Heart left ventricle (tissue), 16 donors: ENCODE data around the gene VKORC1. TPM values are rescaled to one million over a fixed set of nuclear protein-coding genes. Genes with fewer than 3 reads are reported as not detected.

Source experiments
- ATAC-seq, 4 donors: fragments of 200-7000 bp; cut with Tn5 transposase; one replicate each; pipeline ENCODE4 v1.9.1; 2020 to 2022; ENCODE audit warnings: moderate library complexity in 4 of 4, mild to moderate bottlenecking in 3 of 4, moderate number of reproducible peaks in 1 of 4
- DNase-seq, 5 donors: peaks; one replicate each; pipeline ENCODE4 v3.0.0-alpha.2; 2020
- H3K27ac ChIP-seq, 12 donors: fragments of 200-600 bp; sonication (generic) in 4 of 12; one replicate each; pipeline versions ENCODE4 v1.5.0 to v1.8.0; 2016 to 2022; ENCODE audit warnings: mild to moderate bottlenecking in 2 of 12
- H3K27me3 ChIP-seq, 9 donors: fragments of 200-600 bp; sonication (generic) in 2 of 9; one replicate each; pipeline versions ENCODE4 v1.5.1 to v1.8.0; 2016 to 2022; ENCODE audit warnings: mild to moderate bottlenecking in 3 of 9
- H3K36me3 ChIP-seq, 9 donors: fragments of 200-600 bp; sonication (generic) in 2 of 9; one replicate each; pipeline versions ENCODE4 v1.5.0 to v1.8.0; 2018 to 2022; ENCODE audit warnings: mild to moderate bottlenecking in 2 of 9
- H3K4me1 ChIP-seq, 12 donors: fragments of 200-600 bp; sonication (generic) in 4 of 12; one replicate each; pipeline versions ENCODE4 v1.5.0 to v1.8.0; 2016 to 2022; ENCODE audit warnings: mild to moderate bottlenecking in 3 of 12
- H3K4me3 ChIP-seq, 12 donors: fragments of 200-600 bp; sonication (generic) in 4 of 12; one replicate each; pipeline versions ENCODE4 v1.5.0 to v1.8.0; 2017 to 2022; ENCODE audit warnings: mild to moderate bottlenecking in 9 of 12, moderate library complexity in 4 of 12
- H3K9me3 ChIP-seq, 12 donors: fragments of 200-600 bp; sonication (generic) in 4 of 12; one replicate each; pipeline versions ENCODE4 v1.5.0 to v1.8.0; 2016 to 2022; ENCODE audit warnings: mild to moderate bottlenecking in 1 of 12
- CTCF ChIP-seq, 12 donors: fragments of 200-600 bp; sonication (generic) in 4 of 12; IDR thresholded peaks; one replicate each; pipeline versions ENCODE4 v1.5.0 to v1.8.0; 2018 to 2022; ENCODE audit warnings: antibody characterized with exemption in 12 of 12, mild to moderate bottlenecking in 5 of 12
- POLR2A ChIP-seq, 2 donors: fragments of 450-650 bp; IDR thresholded peaks; one replicate each; pipeline ENCODE4 v1.6.1; 2017; ENCODE audit warnings: antibody characterized with exemption in 2 of 2, mild to moderate bottlenecking in 2 of 2, moderate library complexity in 2 of 2
- WGBS, 4 donors: extraction: QIAGEN DNeasy Blood & Tissue Kit in 2 of 4; methylation state at CpG; one replicate each; pipeline versions ENCODE4 v1.1.5 to v1.1.7; 2013 to 2018; 5-methylcytosine and 5-hydroxymethylcytosine counted together
- intact Hi-C, 10 donors: fragments of 100-400 bp; cut with DNase I; formaldehyde crosslinking; loops; one replicate each; pipeline versions ENCODE4 v1.11.1 to v1.14.2; 2022
- polyA plus RNA-seq, 2 donors: library from polyadenylated mRNA; stranded (reverse); fragments of 200-250 nt; gene quantifications; one replicate each; pipeline ENCODE4 v1.2.3, GENCODE V29; 2013
- total RNA-seq, 9 donors: library from RNA; depleted of rRNA in 2 of 9; stranded (reverse); fragments of >200 nt in 2 of 9; fragmentation: NEBNext Ultra II Directional in 3 of 9; extraction: Animal tissue kit (Norgen Biotek cat#: 25700) in 3 of 9; gene quantifications; one replicate each; pipeline versions ENCODE4 v1.1.0 to v1.2.4, GENCODE V29; 2016 to 2023
- donor health status: ischemic (EF 13 %, LVEDD 7.1; RV severe dilation, severe dysfunction).
- donor health status: healthy with polysubstance abuse.
- donor health status: DM: no; HTN: yes; CAD: no.
- donor health status: DM: no; HTN: no; CAD: no.
- donor health status: ischemic (EF 25% LVEDD 6.9; RV normal size, moderate dysfunction).
- donor health status: ischemic (EF 25% LVEDD 5.7; RV mildly dilated, moderate dysfunction).
- donor health status: healthy.
- donor health status: DM: yes; HTN: yes; CAD: no.
- donor health status: ischemic (EF 35%, LVEDD 5.7; RV mildly dilated, moderate dysfunction).
- donor health status: nonischemic (EF 11% LVEDD 7.7; RV severe dilation, severe dysfunction).
- donor health status: DM: yes; HTN: yes; CAD: no.
- donor health status: PGD.
- donor health status: ischemic (EF 29% LVEDD 5.4; RV normal size, mild dysfunction).
- donor health status: nonischemic (EF 23%, LVEDD 6.1; RV moderate dilation, normal function).

VKORC1 gene
- total and polyA plus RNA-seq, 11 donors = 25.9 to 134 (median 42.0) TPM

DNA sequence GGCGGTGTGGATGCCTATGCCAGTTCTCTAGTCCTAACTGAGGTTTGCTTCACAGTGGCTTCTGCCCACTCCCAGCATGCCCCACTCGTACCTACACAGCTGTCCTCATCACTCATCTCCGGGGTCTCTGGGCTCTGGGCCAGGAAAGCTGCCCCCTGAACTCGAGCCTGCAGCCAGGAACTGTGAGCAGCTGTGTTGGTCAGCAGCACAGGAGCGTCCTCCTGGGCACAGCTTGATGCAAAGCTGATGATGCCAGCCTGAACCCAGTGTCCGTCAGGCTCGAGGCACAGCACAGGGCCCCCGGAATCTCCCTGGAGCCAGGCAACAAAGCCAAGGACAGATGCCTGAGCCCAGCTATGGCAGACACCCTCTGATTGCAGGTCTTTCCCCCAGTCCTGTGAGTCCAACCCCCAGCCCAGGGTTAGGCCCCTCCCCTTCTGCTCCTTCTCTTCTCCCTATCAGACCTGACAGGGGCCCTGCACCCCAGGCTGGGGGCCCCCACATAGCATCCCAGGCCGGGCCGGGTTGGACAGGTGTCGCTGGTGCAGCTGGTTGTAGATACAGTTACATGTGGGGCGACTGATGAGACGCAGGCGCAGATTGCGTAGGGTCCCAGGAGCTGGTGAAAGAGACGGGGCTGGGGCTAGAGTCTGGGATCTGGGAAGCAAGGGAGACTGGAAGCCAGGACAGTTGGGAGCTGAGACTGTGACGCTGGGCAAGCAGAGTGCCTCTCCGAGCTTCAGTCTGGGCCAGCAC is 8.5 kb downstream of the VKORC1 start:
- no peak overlapping the region for H3K27ac ChIP-seq
- 83 to 90% (median 86%) methylated on average over 13 to 18 of the region's 18 CpGs for WGBS, 4 donors
- H3K9me3 ChIP-seq = no peaks in the 10 kb centered on the region
- TF ChIP-seq POLR2A (IDR thresholded peaks at IDR 0.05) (no peak), CTCF (IDR thresholded peaks at IDR 0.05) (no peak)
- H3K4me1 ChIP-seq = peaks cover 0 to 24% (median 0%) of the 10 kb centered on the region in 12 donors
- peaks cover 0 to 78% (median 39%) of the 10 kb centered on the region in 9 donors for H3K36me3 ChIP-seq
- DNase-seq = peak in 1 of 5 donors; percentile 18
- no peak for ATAC-seq
- H3K4me3 ChIP-seq = no peak overlapping the region
- intact Hi-C loops = no loop called here
- no peaks in the 10 kb centered on the region for H3K27me3 ChIP-seq

GRCh38 chr16:31085411-31085810 is 9.2 kb downstream of the VKORC1 start:
- TF ChIP-seq POLR2A (IDR thresholded peaks at IDR 0.05) (no peak), CTCF (IDR thresholded peaks at IDR 0.05) (no peak)
- Histone ChIP-seq H3K36me3 (peaks cover 0 to 78% (median 39%) of the 10 kb centered on the region in 9 donors), H3K4me3 (no peak overlapping the region), H3K9me3 (no peaks in the 10 kb centered on the region), H3K27me3 (no peaks in the 10 kb centered on the region), H3K4me1 (peaks cover 0 to 24% (median 0%) of the 10 kb centered on the region in 12 donors), H3K27ac (no peak overlapping the region)
- ATAC-seq (no peak), DNase-seq (peak in 1 of 5 donors; percentile 14)
- intact Hi-C loops = no loop called here
- WGBS, 4 donors = 80 to 85% (median 84%) methylated on average over 8 of the region's 8 CpGs

GRCh38 chr16:31084584-31085302 is 9.9 kb downstream of the VKORC1 start:
- intact Hi-C loops = no loop called here
- Histone ChIP-seq H3K4me3 (no peak overlapping the region), H3K36me3 (peaks cover 0 to 78% (median 44%) of the 10 kb centered on the region in 9 donors), H3K27me3 (no peaks in the 10 kb centered on the region), H3K9me3 (no peaks in the 10 kb centered on the region), H3K27ac (no peak overlapping the region), H3K4me1 (peaks cover 0 to 24% (median 0%) of the 10 kb centered on the region in 12 donors)
- TF ChIP-seq POLR2A (IDR thresholded peaks at IDR 0.05) (no peak), CTCF (IDR thresholded peaks at IDR 0.05) (no peak)
- DNase-seq (no peak), ATAC-seq (peak in 1 of 4 donors; percentile 4)
- 80 to 97% (median 90%) methylated on average over 1 to 16 of the region's 16 CpGs for WGBS, 4 donors

DNA sequence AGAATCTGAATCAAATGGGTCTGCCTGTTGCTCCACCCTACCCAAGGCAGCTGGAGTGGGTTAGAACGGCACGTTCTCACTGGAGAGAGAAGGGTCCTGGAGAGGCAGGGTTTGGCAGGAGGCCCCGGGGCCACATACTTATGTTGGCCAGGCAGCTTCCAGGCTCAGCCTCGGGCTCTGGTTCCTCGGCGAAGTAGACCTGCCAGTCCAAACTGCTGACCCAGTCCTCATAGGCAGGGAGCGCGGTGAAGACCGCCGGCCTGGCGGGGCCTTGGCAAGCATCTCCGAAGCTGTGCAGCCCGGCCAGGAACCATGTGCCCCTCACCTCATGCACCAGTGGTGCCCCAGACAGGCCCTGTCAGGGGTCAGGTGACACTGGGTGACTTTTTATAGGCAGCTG is 10.6 kb downstream of the VKORC1 start:
- 85 to 91% (median 90%) methylated on average over 4 to 13 of the region's 13 CpGs for WGBS, 4 donors
- DNase-seq = no peak
- no peak for TF ChIP-seq CTCF (IDR thresholded peaks at IDR 0.05)
- TF ChIP-seq POLR2A (IDR thresholded peaks at IDR 0.05) = no peak
- H3K27ac ChIP-seq = no peak overlapping the region
- H3K27me3 ChIP-seq = no peaks in the 10 kb centered on the region
- no peak for ATAC-seq
- no peaks in the 10 kb centered on the region for H3K9me3 ChIP-seq
- H3K36me3 ChIP-seq = peaks cover 0 to 79% (median 51%) of the 10 kb centered on the region in 9 donors
- no peak overlapping the region for H3K4me3 ChIP-seq
- peaks cover 0 to 24% (median 0%) of the 10 kb centered on the region in 12 donors for H3K4me1 ChIP-seq
- intact Hi-C loops = no loop called here
